DOHH2 (cell line): Measurements from ENCODE around the gene USP32.
"Not testable (repeated sequence)": the region's sequence is repeated elsewhere in the genome, so short reads cannot be mapped to it uniquely, and the experiment has no call there.

Experiments used
- EZH2phosphoT487 ChIP-seq: fragments of 200-600 bp; sonication (generic); IDR thresholded peaks from 2 replicates; pipeline ENCODE4 v1.6.1; 2017; ENCODE audit warnings: borderline replicate concordance, mild to moderate bottlenecking, antibody characterized with exemption, low read length, moderate library complexity, mixed read lengths
- TF ChIP-seq, protein P1 (sequence below): fragments of 200-600 bp; sonication (generic); IDR thresholded peaks from one replicate; pipeline ENCODE4 v1.5.1; 2014; ENCODE audit warnings: antibody characterized with exemption, mild to moderate bottlenecking, low read depth, low read length; ENCODE audit not compliant: poor library complexity, severe bottlenecking

DNA sequence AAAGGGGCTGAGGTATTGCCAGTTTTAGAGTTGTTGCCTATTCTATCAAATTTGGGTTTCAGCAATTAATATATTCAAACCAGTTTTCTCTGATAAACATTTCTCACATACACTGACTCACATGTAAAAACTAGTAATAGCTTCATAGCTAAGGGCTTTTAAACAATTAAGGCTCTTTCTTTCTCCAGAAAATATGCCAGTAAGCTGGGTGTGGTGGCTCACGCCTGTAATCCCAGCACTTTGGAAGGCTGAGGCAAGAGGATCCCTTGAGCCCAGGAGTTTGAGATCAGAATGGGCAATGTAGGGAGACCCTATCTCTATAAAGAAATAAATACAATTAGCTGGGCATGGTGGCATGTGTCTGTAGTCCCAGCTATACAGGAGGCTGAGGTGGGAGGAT is 193.3 kb downstream of the USP32 start:
- TF ChIP-seq, protein P1, sequence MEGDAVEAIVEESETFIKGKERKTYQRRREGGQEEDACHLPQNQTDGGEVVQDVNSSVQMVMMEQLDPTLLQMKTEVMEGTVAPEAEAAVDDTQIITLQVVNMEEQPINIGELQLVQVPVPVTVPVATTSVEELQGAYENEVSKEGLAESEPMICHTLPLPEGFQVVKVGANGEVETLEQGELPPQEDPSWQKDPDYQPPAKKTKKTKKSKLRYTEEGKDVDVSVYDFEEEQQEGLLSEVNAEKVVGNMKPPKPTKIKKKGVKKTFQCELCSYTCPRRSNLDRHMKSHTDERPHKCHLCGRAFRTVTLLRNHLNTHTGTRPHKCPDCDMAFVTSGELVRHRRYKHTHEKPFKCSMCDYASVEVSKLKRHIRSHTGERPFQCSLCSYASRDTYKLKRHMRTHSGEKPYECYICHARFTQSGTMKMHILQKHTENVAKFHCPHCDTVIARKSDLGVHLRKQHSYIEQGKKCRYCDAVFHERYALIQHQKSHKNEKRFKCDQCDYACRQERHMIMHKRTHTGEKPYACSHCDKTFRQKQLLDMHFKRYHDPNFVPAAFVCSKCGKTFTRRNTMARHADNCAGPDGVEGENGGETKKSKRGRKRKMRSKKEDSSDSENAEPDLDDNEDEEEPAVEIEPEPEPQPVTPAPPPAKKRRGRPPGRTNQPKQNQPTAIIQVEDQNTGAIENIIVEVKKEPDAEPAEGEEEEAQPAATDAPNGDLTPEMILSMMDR, result not testable (repeated sequence)
- not testable (repeated sequence) for TF ChIP-seq EZH2phosphoT487
